Endothelial cell of umbilical vein (primary cell): ENCODE measurements around the gene ILKAP. TPM values are rescaled to one million over a fixed set of nuclear protein-coding genes. Genes with fewer than 3 reads are reported as not detected.

Source experiments
- BruUV-seq: library from RNA; stranded (reverse); fragments of 400-500 nt; replicated peaks from 2 replicates; lab custom pipeline; 2021; lab: Mats Ljungman, UMichigan
- CTCF ChIA-PET: fragments of 300-600, 350-600 bp; sonication (Branson Sonifier 250); formaldehyde crosslinking; loops from one replicate; lab custom pipeline; 2021; ENCODE audit warnings: antibody characterized with exemption, inconsistent platforms; lab: Charles Lee
- POLR2A ChIA-PET: fragments of 300-600, 350-600 bp; sonication (Branson Sonifier 250); formaldehyde crosslinking; loops from one replicate; lab custom pipeline; 2021; ENCODE audit warnings: antibody characterized with exemption, inconsistent platforms; lab: Charles Lee
- DNase-seq: peaks from one replicate; pipeline ENCODE4 v3.0.0-alpha.2; 2011; ENCODE audit warnings: low read depth, low spot score
- FAIRE-seq: peaks from 2 replicates; lab custom pipeline; 2011; peaks lifted over from hg19 to GRCh38; lab: Jason Lieb, UNC
- H2AFZ ChIP-seq: 2 replicates; pipeline ENCODE4 v1.6.0; 2012; ENCODE audit warnings: low read depth, low read length, control low read depth, inconsistent platforms
- H3K27ac ChIP-seq: 2 replicates; pipeline ENCODE4 v1.5.1; 2011; ENCODE audit warnings: low read depth, mild to moderate bottlenecking, control low read depth, low read length, moderate library complexity; ENCODE audit not compliant: insufficient read depth
- H3K27me3 ChIP-seq, 2 experiments: 2 replicates each; pipeline versions ENCODE4 v1.6.0 to v1.6.1; 2011; ENCODE audit warnings: low read length in 2 of 2, mixed read lengths in 1 of 2; ENCODE audit not compliant: control insufficient read depth in 2 of 2, insufficient read depth in 2 of 2
- H3K36me3 ChIP-seq, 2 experiments: 2 replicates in 1 of 2; 3 replicates in 1 of 2; pipeline ENCODE4 v1.5.1; 2011; ENCODE audit warnings: low read length in 2 of 2, mild to moderate bottlenecking in 1 of 2, moderate library complexity in 1 of 2; ENCODE audit not compliant: control insufficient read depth in 2 of 2, insufficient read depth in 2 of 2; ENCODE audit errors: extremely low read depth in 1 of 2
- H3K4me1 ChIP-seq: 3 replicates; pipeline ENCODE4 v1.5.1; 2011; ENCODE audit warnings: mild to moderate bottlenecking, low read length; ENCODE audit not compliant: control insufficient read depth, insufficient read depth; ENCODE audit errors: extremely low read depth
- H3K4me2 ChIP-seq: 2 replicates; pipeline ENCODE4 v1.6.1; 2011; ENCODE audit warnings: low read length, control low read depth, mixed read lengths; ENCODE audit not compliant: insufficient read depth
- H3K4me3 ChIP-seq, 3 experiments: fragments of 200-600 bp in 1 of 3; sonication (generic), shearing (Covaris generic) in 1 of 3; replicated peaks in 1 of 3; 2 replicates each; pipeline ENCODE4 v1.5.1; 2011 to 2016; ENCODE audit warnings: control low read depth in 3 of 3, low read length in 3 of 3, mild to moderate bottlenecking in 2 of 3, inconsistent platforms in 1 of 3, low read depth in 1 of 3, moderate library complexity in 1 of 3; ENCODE audit not compliant: insufficient read depth in 1 of 3
- H3K79me2 ChIP-seq: 2 replicates; pipeline ENCODE4 v1.6.0; 2012; ENCODE audit warnings: low read length, inconsistent platforms; ENCODE audit not compliant: control insufficient read depth, insufficient read depth
- H3K9ac ChIP-seq: replicated peaks from 2 replicates; pipeline ENCODE3; 2011; ENCODE audit warnings: low read length, control low read depth; ENCODE audit not compliant: insufficient read depth; ENCODE audit errors: extremely low read depth
- H3K9me1 ChIP-seq: replicated peaks from 3 replicates; pipeline ENCODE4 v1.6.0; 2011; ENCODE audit warnings: mild to moderate bottlenecking, low read length; ENCODE audit not compliant: control insufficient read depth, insufficient read depth; ENCODE audit errors: extremely low read depth
- H3K9me3 ChIP-seq: replicated peaks from 2 replicates; pipeline ENCODE4 v1.5.1; 2012; ENCODE audit warnings: low read length, inconsistent platforms; ENCODE audit not compliant: control insufficient read depth, insufficient read depth
- H4K20me1 ChIP-seq: replicated peaks from 2 replicates; pipeline ENCODE3; 2011; ENCODE audit warnings: mild to moderate bottlenecking, low read length; ENCODE audit not compliant: control insufficient read depth, insufficient read depth; ENCODE audit errors: extremely low read depth
- EZH2 ChIP-seq: IDR thresholded peaks from 2 replicates; pipeline ENCODE4 v1.6.1; 2012; ENCODE audit warnings: borderline replicate concordance, low read depth, mild to moderate bottlenecking, moderate library complexity, low read length, inconsistent platforms; ENCODE audit not compliant: severe bottlenecking
- FOS ChIP-seq: IDR thresholded peaks from 2 replicates; pipeline ENCODE4 v1.6.1; 2011; ENCODE audit warnings: mild to moderate bottlenecking, low read length, moderate library complexity, borderline replicate concordance; ENCODE audit not compliant: insufficient read depth
- GATA2 ChIP-seq: IDR thresholded peaks from 2 replicates; pipeline ENCODE4 v1.7.0; 2011; ENCODE audit warnings: low read depth, mild to moderate bottlenecking, moderate library complexity, mixed read lengths, low read length; ENCODE audit not compliant: insufficient read length, insufficient read depth
- JUN ChIP-seq: IDR thresholded peaks from 2 replicates; pipeline ENCODE4 v1.6.1; 2011; ENCODE audit warnings: borderline replicate concordance, low read depth; ENCODE audit not compliant: insufficient read length, insufficient read depth
- MYC ChIP-seq: IDR thresholded peaks from one replicate; pipeline ENCODE4 v1.6.1; 2011; ENCODE audit warnings: mild to moderate bottlenecking, low read depth, low read length
- POLR2A ChIP-seq: IDR thresholded peaks from 2 replicates; pipeline ENCODE4 v1.6.1; 2012; ENCODE audit warnings: low read depth, mild to moderate bottlenecking, control low read depth, low read length
- POLR2AphosphoS5 ChIP-seq: IDR thresholded peaks from 2 replicates; pipeline ENCODE4 v1.6.1; 2012; ENCODE audit warnings: low read depth, mild to moderate bottlenecking, control low read depth, low read length, moderate library complexity; ENCODE audit not compliant: insufficient read depth
- dilution Hi-C: fragments of 300-500 bp; cut with MboI; formaldehyde crosslinking; loops from one replicate; pipeline ENCODE4 v1.15.0; 2019; ENCODE audit warnings: low sequenced_read_pairs; ENCODE audit not compliant: extremely low pct_ligation_motif_present
- intact Hi-C: fragments of 100-400 bp; cut with micrococcal nuclease; formaldehyde crosslinking; loops from one replicate; pipeline ENCODE4 v1.10.0; 2022
- polyA plus RNA-seq, 4 experiments: library from polyadenylated mRNA; depleted of rRNA in 3 of 4; stranded (reverse) in 3 of 4; unstranded in 1 of 4; fragments of >200 nt; gene quantifications; 2 replicates each; pipeline versions ENCODE4 v1.2.1 to v1.2.3, GENCODE V29; 2011 to 2012; ENCODE audit warnings: missing spikeins in 1 of 4
- total RNA-seq: library from RNA; stranded (reverse); gene quantifications from 2 replicates; pipeline ENCODE4 v1.2.3, GENCODE V29; 2021
- TF ChIP-seq, protein P1 (sequence below): IDR thresholded peaks from 2 replicates; pipeline ENCODE4 v1.6.1; 2011; ENCODE audit not compliant: insufficient read depth, insufficient read length
- TF ChIP-seq, protein P2 (sequence below), 2 donors: IDR thresholded peaks; 1 replicate in 1 of 2; 2 replicates in 1 of 2; pipeline ENCODE4 v1.5.1; 2011; ENCODE audit warnings: low read length in 2 of 2, mild to moderate bottlenecking in 2 of 2, moderate library complexity in 2 of 2, control low read depth in 1 of 2, inconsistent platforms in 1 of 2, low read depth in 1 of 2; ENCODE audit not compliant: insufficient read depth in 1 of 2; ENCODE audit errors: extremely low read depth in 1 of 2

Gene ILKAP
- total and polyA plus RNA-seq, 2 donors (not counting 3 experiments of a cell fraction or from before 2014, with no cell fraction given), result 49.2 to 49.8 TPM

DNA sequence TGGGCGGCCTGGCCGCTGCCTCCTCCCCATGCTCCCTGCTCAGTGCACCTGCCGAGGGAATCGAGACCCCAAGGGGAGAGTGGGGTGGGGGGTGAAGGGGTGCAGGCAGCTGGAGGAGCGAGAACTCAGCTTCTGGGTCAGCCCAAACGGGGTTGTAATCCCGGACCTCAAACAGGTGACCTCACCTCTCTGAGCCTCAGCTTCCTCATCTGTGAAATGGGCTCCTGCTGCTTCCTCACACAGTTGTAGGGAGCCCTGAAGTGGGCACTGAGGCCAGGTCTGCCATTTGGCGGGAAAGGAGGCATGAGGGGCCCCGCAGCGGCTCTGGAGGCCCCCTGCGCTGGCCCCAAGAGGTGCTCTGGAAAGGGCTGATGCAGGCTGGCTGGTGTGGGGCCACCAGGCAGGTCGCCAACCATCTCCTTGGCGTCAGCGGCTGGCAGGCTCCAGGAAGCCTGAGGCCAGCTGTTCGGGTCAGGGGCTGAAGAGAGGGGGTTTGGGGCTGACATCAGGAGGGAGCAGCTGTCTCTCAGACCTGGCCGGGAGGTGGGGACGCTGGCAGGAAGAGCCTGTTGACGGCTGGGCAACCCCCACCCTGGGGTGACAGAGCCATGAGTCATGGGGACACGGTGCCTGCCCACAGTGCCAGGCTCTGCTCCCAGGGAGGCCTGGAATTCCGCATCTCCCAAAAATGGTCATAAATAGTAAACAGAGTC, 60.1 kb downstream of the ILKAP start:
- DNase-seq (no peak), FAIRE-seq (no peak)
- H2AFZ ChIP-seq, result no peak overlapping the region
- H3K36me3 ChIP-seq, result no peaks in the 10 kb centered on the region
- BruUV-seq, result no TSS peak
- H3K9ac ChIP-seq, result no peak overlapping the region
- H4K20me1 ChIP-seq, result no peaks in the 10 kb centered on the region
- no peak overlapping the region for H3K4me2 ChIP-seq
- no peaks in the 10 kb centered on the region for H3K79me2 ChIP-seq
- intact Hi-C loops (loop anchor here (2.0 kb wide), 1 partner anchor 35 kb away; no protein-coding TSS in a partner anchor), dilution Hi-C loops (no loop called here)
- H3K27ac ChIP-seq, result no peak overlapping the region
- H3K9me3 ChIP-seq, result no peaks in the 10 kb centered on the region
- POLR2A ChIA-PET, result no interaction called here
- no peaks in the 10 kb centered on the region for H3K27me3 ChIP-seq
- no peaks in the 10 kb centered on the region for H3K4me1 ChIP-seq
- H3K9me1 ChIP-seq, result no peaks in the 10 kb centered on the region
- H3K4me3 ChIP-seq, result no peak overlapping the region
- CTCF ChIA-PET, result no interaction called here
- TF ChIP-seq FOS, result no peak
- TF ChIP-seq JUN, result no peak
- no peak for TF ChIP-seq EZH2
- no peak for TF ChIP-seq POLR2A

GRCh38 chr2:238142382-238143205, 60.9 kb downstream of the ILKAP start:
- H3K4me2 ChIP-seq, result no peak overlapping the region
- no peak overlapping the region for H3K4me3 ChIP-seq
- dilution Hi-C loops, result no loop called here
- FAIRE-seq, result no peak
- H3K79me2 ChIP-seq, result no peaks in the 10 kb centered on the region
- H3K9me1 ChIP-seq, result no peaks in the 10 kb centered on the region
- H3K27me3 ChIP-seq, result no peaks in the 10 kb centered on the region
- H2AFZ ChIP-seq, result no peak overlapping the region
- no peaks in the 10 kb centered on the region for H4K20me1 ChIP-seq
- no peak for TF ChIP-seq POLR2AphosphoS5
- no peak for TF ChIP-seq GATA2
- no peak for TF ChIP-seq JUN
- TF ChIP-seq, protein P1, sequence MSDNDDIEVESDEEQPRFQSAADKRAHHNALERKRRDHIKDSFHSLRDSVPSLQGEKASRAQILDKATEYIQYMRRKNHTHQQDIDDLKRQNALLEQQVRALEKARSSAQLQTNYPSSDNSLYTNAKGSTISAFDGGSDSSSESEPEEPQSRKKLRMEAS, result no peak
- no peak for TF ChIP-seq POLR2A
- TF ChIP-seq FOS, result no peak
- no peak for TF ChIP-seq EZH2
- TF ChIP-seq MYC, result no peak
- TF ChIP-seq, protein P2, sequence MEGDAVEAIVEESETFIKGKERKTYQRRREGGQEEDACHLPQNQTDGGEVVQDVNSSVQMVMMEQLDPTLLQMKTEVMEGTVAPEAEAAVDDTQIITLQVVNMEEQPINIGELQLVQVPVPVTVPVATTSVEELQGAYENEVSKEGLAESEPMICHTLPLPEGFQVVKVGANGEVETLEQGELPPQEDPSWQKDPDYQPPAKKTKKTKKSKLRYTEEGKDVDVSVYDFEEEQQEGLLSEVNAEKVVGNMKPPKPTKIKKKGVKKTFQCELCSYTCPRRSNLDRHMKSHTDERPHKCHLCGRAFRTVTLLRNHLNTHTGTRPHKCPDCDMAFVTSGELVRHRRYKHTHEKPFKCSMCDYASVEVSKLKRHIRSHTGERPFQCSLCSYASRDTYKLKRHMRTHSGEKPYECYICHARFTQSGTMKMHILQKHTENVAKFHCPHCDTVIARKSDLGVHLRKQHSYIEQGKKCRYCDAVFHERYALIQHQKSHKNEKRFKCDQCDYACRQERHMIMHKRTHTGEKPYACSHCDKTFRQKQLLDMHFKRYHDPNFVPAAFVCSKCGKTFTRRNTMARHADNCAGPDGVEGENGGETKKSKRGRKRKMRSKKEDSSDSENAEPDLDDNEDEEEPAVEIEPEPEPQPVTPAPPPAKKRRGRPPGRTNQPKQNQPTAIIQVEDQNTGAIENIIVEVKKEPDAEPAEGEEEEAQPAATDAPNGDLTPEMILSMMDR (IDR thresholded peaks at IDR 0.05; ENCODE audit: extremely low read depth in 1 of 2, insufficient read depth in 1 of 2, low read depth in 1 of 2, low read length in 2 of 2), result no peak
- CTCF ChIA-PET, result no interaction called here
- H3K36me3 ChIP-seq, result no peaks in the 10 kb centered on the region
- H3K9ac ChIP-seq, result no peak overlapping the region
- no peaks in the 10 kb centered on the region for H3K9me3 ChIP-seq
- POLR2A ChIA-PET, result no interaction called here
- intact Hi-C loops, result loop anchor here (2.0 kb wide), 1 partner anchor 34 kb away; no protein-coding TSS in a partner anchor
- no peak for DNase-seq
- BruUV-seq, result no TSS peak
- no peaks in the 10 kb centered on the region for H3K4me1 ChIP-seq
- H3K27ac ChIP-seq, result no peak overlapping the region
